Lung (tissue), 12 donors: ENCODE results near the gene CAMKMT. TPM values are rescaled to one million over a fixed set of nuclear protein-coding genes. Genes with fewer than 3 reads are reported as not detected.

Experiments
- ATAC-seq: fragments of 200-7000 bp; cut with Tn5 transposase; one replicate; pipeline ENCODE4 v1.9.1; 2020; ENCODE audit warnings: moderate number of reproducible peaks; ENCODE audit not compliant: insufficient read depth, low FRiP score
- DNase-seq, 3 donors: peaks; one replicate each; pipeline ENCODE4 v3.0.0-alpha.2; 2013 to 2017
- H3K27ac ChIP-seq, 2 donors: one replicate each; pipeline ENCODE4 v1.5.1; 2013; ENCODE audit warnings: mild to moderate bottlenecking in 2 of 2, moderate library complexity in 2 of 2, control low read depth in 1 of 2, inconsistent platforms in 1 of 2, low read depth in 1 of 2, low read length in 1 of 2
- H3K27me3 ChIP-seq, 3 donors: one replicate each; pipeline ENCODE4 v1.5.1; 2013; ENCODE audit warnings: low read length in 2 of 3; ENCODE audit not compliant: control insufficient read depth in 3 of 3, insufficient read depth in 3 of 3
- H3K36me3 ChIP-seq, 4 donors: one replicate each; pipeline ENCODE4 v1.5.1; 2013; ENCODE audit warnings: low read length in 4 of 4, mild to moderate bottlenecking in 1 of 4, moderate library complexity in 1 of 4; ENCODE audit not compliant: control insufficient read depth in 4 of 4, insufficient read depth in 4 of 4
- H3K4me1 ChIP-seq, 5 donors: one replicate each; pipeline ENCODE4 v1.5.1; 2013; ENCODE audit warnings: low read length in 5 of 5, mild to moderate bottlenecking in 2 of 5, moderate library complexity in 1 of 5; ENCODE audit not compliant: control insufficient read depth in 5 of 5, insufficient read depth in 5 of 5
- H3K4me3 ChIP-seq: one replicate; pipeline ENCODE4 v1.5.1; 2013; ENCODE audit warnings: mild to moderate bottlenecking, control low read depth, moderate library complexity
- H3K9ac ChIP-seq, 2 donors: one replicate each; pipeline ENCODE4 v1.5.1; 2013; ENCODE audit warnings: low read length in 2 of 2, control low read depth in 1 of 2; ENCODE audit not compliant: insufficient read depth in 1 of 2
- H3K9me3 ChIP-seq, 4 donors: one replicate each; pipeline ENCODE4 v1.5.1; 2013; ENCODE audit warnings: low read length in 3 of 4, mild to moderate bottlenecking in 1 of 4, moderate library complexity in 1 of 4; ENCODE audit not compliant: control insufficient read depth in 4 of 4, insufficient read depth in 3 of 4
- WGBS, 2 donors: extraction: QIAGEN DNeasy Blood & Tissue Kit; methylation state at CpG; one replicate each; pipeline ENCODE4 v1.1.7; 2013; 5-methylcytosine and 5-hydroxymethylcytosine counted together
- polyA plus RNA-seq, 2 donors: library from polyadenylated mRNA; stranded (reverse); fragments of 200-250 nt; gene quantifications; one replicate each; pipeline ENCODE4 v1.2.1, GENCODE V29; 2013
- total RNA-seq, 2 donors: library from RNA; depleted of rRNA in 1 of 2; stranded (reverse); fragments of >200 nt in 1 of 2; gene quantifications; one replicate each; pipeline ENCODE4 v1.2.1, GENCODE V29; 2014 to 2021
- TF ChIP-seq, protein P1 (sequence below): IDR thresholded peaks from 2 replicates; pipeline ENCODE4 v1.5.1; 2012; ENCODE audit warnings: mild to moderate bottlenecking; ENCODE audit errors: control extremely low read depth, extremely low read depth
- donor health status: control.
- donor health status: control.
- donor health status: Bipolar disorder and iron deficiency.
- donor health status: healthy.
- donor health status: DM: yes; HTN: yes; CAD: no.

Gene CAMKMT
- total and polyA plus RNA-seq, 4 donors, result 3.6 to 19.7 (median 8.4) TPM

DNA sequence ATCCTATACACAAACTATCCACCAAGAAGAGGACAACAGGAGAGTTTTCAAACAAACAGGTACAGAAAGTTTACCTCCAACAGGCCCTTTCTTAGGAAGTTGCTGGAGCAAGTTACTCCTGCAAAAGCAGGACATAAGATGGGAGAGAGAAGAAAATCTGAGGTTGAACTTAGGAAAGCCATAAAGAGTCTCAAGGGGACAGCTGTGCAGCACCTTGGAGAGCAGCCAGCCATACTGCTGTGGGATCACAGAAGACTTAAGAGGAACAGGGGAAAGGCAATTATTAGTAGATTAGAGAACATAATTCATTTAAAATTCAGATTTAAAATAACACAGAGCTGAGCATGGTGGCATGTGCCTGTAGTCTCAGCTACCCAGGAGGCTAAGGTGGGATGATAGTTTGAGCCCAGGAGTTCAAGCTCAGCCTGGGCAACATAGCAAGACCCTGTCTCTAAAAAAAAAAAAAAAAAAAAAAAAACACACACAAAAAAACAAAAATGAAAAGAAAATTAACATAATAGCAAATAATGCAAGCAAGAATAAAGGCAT lies 431.6 kb downstream of the CAMKMT start:
- no peak for ATAC-seq
- H3K4me1 ChIP-seq, result no peaks in the 10 kb centered on the region
- peak; percentile 74 to 87 (median 75) for DNase-seq

DNA sequence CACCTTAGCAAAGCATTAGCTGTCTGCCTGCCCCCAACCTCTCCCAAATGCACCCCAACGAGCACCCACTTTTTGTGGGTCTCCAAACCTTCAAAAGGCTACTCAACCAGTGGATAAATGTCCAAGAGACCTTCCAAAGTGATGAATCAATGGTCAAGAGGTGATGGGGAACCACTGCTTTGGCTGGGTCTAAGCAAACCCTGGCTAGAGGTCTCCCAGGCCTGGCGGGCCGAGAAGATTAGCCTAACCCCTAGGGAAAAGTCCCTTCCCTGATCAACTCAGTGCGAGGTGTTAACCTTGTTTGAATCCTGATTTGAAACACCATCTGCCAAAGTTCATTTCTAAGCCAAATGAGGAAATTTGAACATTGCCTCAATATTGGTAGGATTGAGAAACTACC lies 435.0 kb downstream of the CAMKMT start:
- H3K27me3 ChIP-seq, result peaks cover 0 to 49% (median 49%) of the 10 kb centered on the region in 3 donors
- DNase-seq, result no peak
- no peaks in the 10 kb centered on the region for H3K36me3 ChIP-seq
- 77 to 81% methylated on average over 4 of the region's 4 CpGs for WGBS, 2 donors
- no peak overlapping the region for H3K27ac ChIP-seq
- H3K9me3 ChIP-seq, result peaks cover 0 to 7% (median 0%) of the 10 kb centered on the region in 4 donors
- H3K4me3 ChIP-seq, result no peak overlapping the region
- ATAC-seq, result no peak
- no peak overlapping the region for H3K9ac ChIP-seq
- TF ChIP-seq, protein P1, sequence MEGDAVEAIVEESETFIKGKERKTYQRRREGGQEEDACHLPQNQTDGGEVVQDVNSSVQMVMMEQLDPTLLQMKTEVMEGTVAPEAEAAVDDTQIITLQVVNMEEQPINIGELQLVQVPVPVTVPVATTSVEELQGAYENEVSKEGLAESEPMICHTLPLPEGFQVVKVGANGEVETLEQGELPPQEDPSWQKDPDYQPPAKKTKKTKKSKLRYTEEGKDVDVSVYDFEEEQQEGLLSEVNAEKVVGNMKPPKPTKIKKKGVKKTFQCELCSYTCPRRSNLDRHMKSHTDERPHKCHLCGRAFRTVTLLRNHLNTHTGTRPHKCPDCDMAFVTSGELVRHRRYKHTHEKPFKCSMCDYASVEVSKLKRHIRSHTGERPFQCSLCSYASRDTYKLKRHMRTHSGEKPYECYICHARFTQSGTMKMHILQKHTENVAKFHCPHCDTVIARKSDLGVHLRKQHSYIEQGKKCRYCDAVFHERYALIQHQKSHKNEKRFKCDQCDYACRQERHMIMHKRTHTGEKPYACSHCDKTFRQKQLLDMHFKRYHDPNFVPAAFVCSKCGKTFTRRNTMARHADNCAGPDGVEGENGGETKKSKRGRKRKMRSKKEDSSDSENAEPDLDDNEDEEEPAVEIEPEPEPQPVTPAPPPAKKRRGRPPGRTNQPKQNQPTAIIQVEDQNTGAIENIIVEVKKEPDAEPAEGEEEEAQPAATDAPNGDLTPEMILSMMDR, result no peak
- peaks cover 0 to 3% (median 0%) of the 10 kb centered on the region in 5 donors for H3K4me1 ChIP-seq

More for the DNA sequence above, 431.6 kb downstream of the CAMKMT start:
- Histone ChIP-seq H3K9ac (no peak overlapping the region), H3K27ac (no peak overlapping the region), H3K9me3 (peaks cover 0 to 8% (median 0%) of the 10 kb centered on the region in 4 donors), H3K36me3 (no peaks in the 10 kb centered on the region), H3K4me3 (no peak overlapping the region), H3K27me3 (peaks cover 0 to 34% (median 25%) of the 10 kb centered on the region in 3 donors)
- TF ChIP-seq, protein P1, result no peak

DNA sequence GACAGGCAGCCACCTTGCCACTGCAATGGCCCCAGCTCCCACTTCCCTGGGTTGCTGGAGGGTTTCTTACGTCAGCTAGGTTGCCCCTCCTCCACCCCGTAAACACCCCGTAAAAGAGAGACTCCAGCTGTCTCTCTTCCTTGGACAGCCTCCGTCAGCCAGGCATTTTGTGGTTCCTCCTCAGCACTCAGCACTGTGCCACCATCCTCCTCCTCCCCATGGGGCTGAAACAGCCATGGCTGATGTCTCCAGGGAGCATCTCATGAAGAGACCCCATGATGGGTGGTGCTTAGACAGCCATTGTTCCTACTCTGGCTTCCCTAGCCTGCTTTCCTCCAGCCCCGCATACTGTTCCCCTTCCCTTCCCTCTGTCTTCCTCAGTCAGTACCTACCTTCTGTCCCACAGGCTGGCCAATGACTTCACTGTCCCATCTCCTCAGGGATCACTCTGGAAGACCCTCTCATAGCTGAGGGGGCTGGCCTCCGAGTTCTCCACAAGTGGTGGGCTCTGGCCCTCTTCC lies 436.5 kb downstream of the CAMKMT start:
- H3K4me3 ChIP-seq, result no peak overlapping the region
- no peak overlapping the region for H3K9ac ChIP-seq
- ATAC-seq, result no peak
- peaks cover 0 to 12% (median 2%) of the 10 kb centered on the region in 5 donors for H3K4me1 ChIP-seq
- 64 to 69% methylated on average over 6 of the region's 6 CpGs for WGBS, 2 donors
- no peak for DNase-seq
- H3K9me3 ChIP-seq, result peaks cover 0 to 7% (median 0%) of the 10 kb centered on the region in 4 donors
- no peaks in the 10 kb centered on the region for H3K36me3 ChIP-seq
- TF ChIP-seq, protein P1, result no peak
- H3K27ac ChIP-seq, result no peak overlapping the region
- H3K27me3 ChIP-seq, result peaks cover 3 to 62% (median 62%) of the 10 kb centered on the region in 3 donors
